GM23338 (cell line): ENCODE measurements around the gene RASSF7. TPM values are rescaled to one million over a fixed set of nuclear protein-coding genes. Genes with fewer than 3 reads are reported as not detected.

Experiments used
- ATAC-seq: fragments of 200-7000 bp; cut with Tn5 transposase; 3 replicates; pipeline ENCODE4 v1.9.1; 2020
- DNase-seq: peaks from one replicate; pipeline ENCODE4 v3.0.0-alpha.2; 2015; ENCODE audit warnings: low spot score
- H2AFZ ChIP-seq: fragments of 200-600 bp; sonication (generic); 2 replicates; pipeline ENCODE4 v1.8.0; 2016; ENCODE audit warnings: antibody characterized with exemption, mild to moderate bottlenecking, moderate library complexity
- H3F3A ChIP-seq: fragments of 200-600 bp; sonication (generic); replicated peaks from 2 replicates; pipeline ENCODE4 v1.8.0; 2017; ENCODE audit warnings: antibody characterized with exemption, mixed run types, low read depth
- H3K27ac ChIP-seq: fragments of 200-600 bp; sonication (generic); 2 replicates; pipeline ENCODE4 v1.6.1; 2016; ENCODE audit warnings: low read depth
- H3K27me3 ChIP-seq: fragments of 200-600 bp; sonication (generic); 2 replicates; pipeline ENCODE4 v1.8.0; 2016; ENCODE audit warnings: mild to moderate bottlenecking, mixed run types, moderate library complexity; ENCODE audit not compliant: insufficient read depth
- H3K36me3 ChIP-seq: fragments of 200-600 bp; sonication (generic); 2 replicates; pipeline ENCODE4 v1.8.0; 2016; ENCODE audit warnings: mild to moderate bottlenecking; ENCODE audit not compliant: insufficient read depth
- H3K4me1 ChIP-seq: fragments of 200-600 bp; sonication (generic); 2 replicates; pipeline ENCODE4 v1.8.0; 2016; ENCODE audit warnings: mild to moderate bottlenecking, moderate library complexity; ENCODE audit not compliant: insufficient read depth
- H3K4me2 ChIP-seq: fragments of 200-600 bp; sonication (generic); 2 replicates; pipeline ENCODE4 v1.7.1; 2017; ENCODE audit warnings: mixed run types
- H3K4me3 ChIP-seq: fragments of 200-600 bp; sonication (generic); 2 replicates; pipeline ENCODE4 v1.6.1; 2016; ENCODE audit warnings: mixed run types
- H3K79me2 ChIP-seq: fragments of 200-600 bp; sonication (generic); replicated peaks from 2 replicates; pipeline ENCODE4 v1.8.0; 2017; ENCODE audit warnings: mild to moderate bottlenecking; ENCODE audit not compliant: insufficient read depth
- H3K9me2 ChIP-seq: fragments of 200-600 bp; sonication (generic); 2 replicates; pipeline ENCODE4 v1.8.0; 2017; ENCODE audit not compliant: insufficient read depth
- H4K20me1 ChIP-seq: fragments of 200-600 bp; sonication (generic); replicated peaks from 2 replicates; pipeline ENCODE4 v1.8.0; 2017; ENCODE audit warnings: mild to moderate bottlenecking; ENCODE audit not compliant: insufficient read depth
- H3K27ac Mint-ChIP-seq: 2 replicates; pipeline ENCODE4 v1.8.0; 2020; ENCODE audit warnings: inconsistent platforms, mild to moderate bottlenecking, moderate library complexity, mixed read lengths
- H3K27me3 Mint-ChIP-seq: 3 replicates; pipeline ENCODE4 v1.8.0; 2022; ENCODE audit warnings: low read depth, mild to moderate bottlenecking, moderate library complexity, mixed read lengths, inconsistent platforms; ENCODE audit not compliant: insufficient read depth, poor library complexity
- H3K36me3 Mint-ChIP-seq: 3 replicates; pipeline ENCODE4 v1.8.0; 2021; ENCODE audit warnings: low read depth, mild to moderate bottlenecking, inconsistent platforms, moderate library complexity, mixed read lengths
- H3K4me1 Mint-ChIP-seq: 3 replicates; pipeline ENCODE4 v1.8.0; 2020; ENCODE audit warnings: mild to moderate bottlenecking, inconsistent platforms, mixed read lengths
- H3K4me3 Mint-ChIP-seq: 3 replicates; pipeline ENCODE4 v1.8.0; 2021; ENCODE audit warnings: moderate library complexity, mild to moderate bottlenecking, inconsistent platforms, mixed read lengths
- H3K9me3 Mint-ChIP-seq: 3 replicates; pipeline ENCODE4 v1.8.0; 2020; ENCODE audit warnings: moderate library complexity, mild to moderate bottlenecking, inconsistent platforms, mixed read lengths
- ETS1 ChIP-seq: IDR thresholded peaks from 2 replicates; pipeline ENCODE4 v1.6.1; 2016; ENCODE audit warnings: antibody characterized with exemption
- EZH2 ChIP-seq: fragments of 200-600 bp; sonication (generic); IDR thresholded peaks from one replicate; pipeline ENCODE4 v1.8.0; 2017; ENCODE audit warnings: antibody characterized with exemption, mild to moderate bottlenecking, low read depth; ENCODE audit not compliant: unreplicated experiment
- EZH2phosphoT487 ChIP-seq: fragments of 200-600 bp; sonication (generic); IDR thresholded peaks from one replicate; pipeline ENCODE4 v1.8.1; 2018; ENCODE audit warnings: antibody characterized with exemption; ENCODE audit not compliant: unreplicated experiment
- NANOG ChIP-seq: IDR thresholded peaks from 2 replicates; pipeline ENCODE4 v1.6.1; 2016; ENCODE audit warnings: antibody characterized with exemption, borderline replicate concordance
- POLR2AphosphoS5 ChIP-seq: IDR thresholded peaks from 2 replicates; pipeline ENCODE4 v1.6.1; 2016; ENCODE audit warnings: antibody characterized with exemption, low read depth
- STAT1 ChIP-seq: IDR thresholded peaks from one replicate; pipeline ENCODE4 v1.6.1; 2016; ENCODE audit warnings: antibody characterized with exemption; ENCODE audit not compliant: unreplicated experiment
- ZNF331 ChIP-seq: fragments of 250-450 bp; sonication (Bioruptor Pico); IDR thresholded peaks from 2 replicates; pipeline ENCODE4 v1.5.0; 2020; ENCODE audit warnings: low read depth, mild to moderate bottlenecking, moderate library complexity
- polyA plus RNA-seq: library from polyadenylated mRNA; unstranded; fragments of >200 nt; fragmentation: Nextera tagmentation; extraction: Ambion mirVana; gene quantifications from 2 replicates; pipeline ENCODE4 v1.2.1, GENCODE V29; 2016
- total RNA-seq: library from RNA; depleted of rRNA; stranded (reverse); fragments of >200 nt; shearing (Covaris generic); gene quantifications from 2 replicates; pipeline ENCODE4 v1.2.3, GENCODE V29; 2014
- TF ChIP-seq, protein P1 (sequence below), 2 experiments: fragments of 200-600 bp in 1 of 2; sonication (generic) in 1 of 2; conservative IDR thresholded peaks; 2 replicates each; pipeline versions ENCODE4 v1.5.1 to v1.6.1; 2016 to 2017; ENCODE audit warnings: antibody characterized with exemption in 2 of 2, low read depth in 2 of 2, mild to moderate bottlenecking in 2 of 2, moderate library complexity in 1 of 2

The RASSF7 gene
- total and polyA plus RNA-seq, 2 experiments from 2014 or later = 39.6 to 64.8 TPM

GRCh38 chr11:533586-534395 is 27.0 kb upstream of the RASSF7 start (continued):
- TF ChIP-seq ETS1 = no peak
- no peak for TF ChIP-seq EZH2

- Histone ChIP-seq H4K20me1 (0 out of 2 replicates have a peak, but pooled peaks cover 2% of the 10 kb centered on the region), H3K4me3 (peak overlapping the region; percentile 81), H2AFZ (no peak overlapping the region), H3K79me2 (no peaks in the 10 kb centered on the region; the same call in 1 of the 2 replicates), H3K4me1 (no peaks in the 10 kb centered on the region; the same call in 1 of the 2 replicates), H3F3A (peaks cover 11% of the 10 kb centered on the region), H3K27me3 (peaks cover 17% of the 10 kb centered on the region; the same call in 1 of the 2 replicates), H3K9me2 (no peaks in the 10 kb centered on the region), H3K4me2 (peak overlapping the region; percentile 87), H3K27ac (no peak overlapping the region), H3K36me3 (no peaks in the 10 kb centered on the region)
- peaks cover 3% of the 10 kb centered on the region; the same call in 2 of the 3 replicates for H3K4me1 Mint-ChIP-seq
- H3K4me3 Mint-ChIP-seq = peak overlapping the region; percentile 63
- no peak overlapping the region for H3K27ac Mint-ChIP-seq
- ATAC-seq = peak; percentile 1; the same call in 2 of the 3 replicates
- TF ChIP-seq POLR2AphosphoS5 (no peak), ZNF331 (CRISPR knock-in tag) (no peak), EZH2phosphoT487 (no peak), NANOG (no peak), STAT1 (no peak)
- TF ChIP-seq, protein P1, sequence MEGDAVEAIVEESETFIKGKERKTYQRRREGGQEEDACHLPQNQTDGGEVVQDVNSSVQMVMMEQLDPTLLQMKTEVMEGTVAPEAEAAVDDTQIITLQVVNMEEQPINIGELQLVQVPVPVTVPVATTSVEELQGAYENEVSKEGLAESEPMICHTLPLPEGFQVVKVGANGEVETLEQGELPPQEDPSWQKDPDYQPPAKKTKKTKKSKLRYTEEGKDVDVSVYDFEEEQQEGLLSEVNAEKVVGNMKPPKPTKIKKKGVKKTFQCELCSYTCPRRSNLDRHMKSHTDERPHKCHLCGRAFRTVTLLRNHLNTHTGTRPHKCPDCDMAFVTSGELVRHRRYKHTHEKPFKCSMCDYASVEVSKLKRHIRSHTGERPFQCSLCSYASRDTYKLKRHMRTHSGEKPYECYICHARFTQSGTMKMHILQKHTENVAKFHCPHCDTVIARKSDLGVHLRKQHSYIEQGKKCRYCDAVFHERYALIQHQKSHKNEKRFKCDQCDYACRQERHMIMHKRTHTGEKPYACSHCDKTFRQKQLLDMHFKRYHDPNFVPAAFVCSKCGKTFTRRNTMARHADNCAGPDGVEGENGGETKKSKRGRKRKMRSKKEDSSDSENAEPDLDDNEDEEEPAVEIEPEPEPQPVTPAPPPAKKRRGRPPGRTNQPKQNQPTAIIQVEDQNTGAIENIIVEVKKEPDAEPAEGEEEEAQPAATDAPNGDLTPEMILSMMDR (conservative IDR thresholded peaks at IDR 0.05; ENCODE audit: low read depth in 2 of 2) = no peak
- peaks cover 10% of the 10 kb centered on the region; the same call in 2 of the 3 replicates for H3K36me3 Mint-ChIP-seq
- peaks cover 2% of the 10 kb centered on the region; the same call in 2 of the 3 replicates for H3K9me3 Mint-ChIP-seq
- H3K27me3 Mint-ChIP-seq = peaks cover 20% of the 10 kb centered on the region
- peak; percentile 44 for DNase-seq
These were observed 26.2 kb upstream of the RASSF7 start for GRCh38 chr11:534396-535209.
